ENCODE data around the gene TPX2.

DNA sequence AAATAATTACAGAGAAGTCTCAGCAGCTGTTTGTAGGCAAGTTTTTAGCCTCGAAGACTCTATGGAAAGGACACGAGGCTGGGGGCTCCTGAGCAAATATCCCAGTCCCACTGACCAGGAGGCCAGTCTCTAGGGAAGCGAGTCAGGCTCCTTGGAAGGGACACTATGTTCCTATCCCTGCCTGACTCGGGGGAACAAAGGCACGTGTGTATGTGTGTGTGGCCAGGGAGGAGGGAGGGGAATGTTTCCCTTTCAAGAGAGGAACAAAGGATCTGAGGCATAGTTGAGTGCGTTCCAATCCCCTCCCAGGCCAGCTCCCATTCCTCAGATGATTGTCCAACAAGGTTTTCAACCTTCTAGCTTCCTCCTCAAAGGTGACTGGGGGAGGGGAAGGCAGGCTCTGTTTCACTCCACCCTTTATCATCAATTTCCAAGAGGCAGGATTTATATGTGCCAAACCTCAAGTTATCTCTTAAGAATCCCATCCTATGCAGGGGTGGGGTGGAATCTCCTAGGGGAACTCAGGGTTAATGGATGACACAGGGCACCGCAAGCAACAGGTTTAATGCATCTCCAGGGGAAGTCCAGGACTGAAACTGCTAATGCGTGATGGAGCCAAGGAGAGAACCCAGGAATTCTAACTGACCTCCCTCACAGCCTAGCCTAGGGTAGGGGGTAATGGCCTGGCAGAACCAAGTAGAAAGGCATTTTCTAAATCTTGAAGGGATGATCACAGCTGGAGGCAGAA is 26.4 kb upstream of the TPX2 start:
- TF ChIP-seq, protein P1, sequence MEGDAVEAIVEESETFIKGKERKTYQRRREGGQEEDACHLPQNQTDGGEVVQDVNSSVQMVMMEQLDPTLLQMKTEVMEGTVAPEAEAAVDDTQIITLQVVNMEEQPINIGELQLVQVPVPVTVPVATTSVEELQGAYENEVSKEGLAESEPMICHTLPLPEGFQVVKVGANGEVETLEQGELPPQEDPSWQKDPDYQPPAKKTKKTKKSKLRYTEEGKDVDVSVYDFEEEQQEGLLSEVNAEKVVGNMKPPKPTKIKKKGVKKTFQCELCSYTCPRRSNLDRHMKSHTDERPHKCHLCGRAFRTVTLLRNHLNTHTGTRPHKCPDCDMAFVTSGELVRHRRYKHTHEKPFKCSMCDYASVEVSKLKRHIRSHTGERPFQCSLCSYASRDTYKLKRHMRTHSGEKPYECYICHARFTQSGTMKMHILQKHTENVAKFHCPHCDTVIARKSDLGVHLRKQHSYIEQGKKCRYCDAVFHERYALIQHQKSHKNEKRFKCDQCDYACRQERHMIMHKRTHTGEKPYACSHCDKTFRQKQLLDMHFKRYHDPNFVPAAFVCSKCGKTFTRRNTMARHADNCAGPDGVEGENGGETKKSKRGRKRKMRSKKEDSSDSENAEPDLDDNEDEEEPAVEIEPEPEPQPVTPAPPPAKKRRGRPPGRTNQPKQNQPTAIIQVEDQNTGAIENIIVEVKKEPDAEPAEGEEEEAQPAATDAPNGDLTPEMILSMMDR (IDR thresholded peaks at IDR 0.05; ENCODE audit: low read length), result no peak
- no peak for TF ChIP-seq EZH2 (IDR thresholded peaks at IDR 0.05; ENCODE audit: borderline replicate concordance, low read length)
